Measurements from ENCODE around the gene ME1.

DNA sequence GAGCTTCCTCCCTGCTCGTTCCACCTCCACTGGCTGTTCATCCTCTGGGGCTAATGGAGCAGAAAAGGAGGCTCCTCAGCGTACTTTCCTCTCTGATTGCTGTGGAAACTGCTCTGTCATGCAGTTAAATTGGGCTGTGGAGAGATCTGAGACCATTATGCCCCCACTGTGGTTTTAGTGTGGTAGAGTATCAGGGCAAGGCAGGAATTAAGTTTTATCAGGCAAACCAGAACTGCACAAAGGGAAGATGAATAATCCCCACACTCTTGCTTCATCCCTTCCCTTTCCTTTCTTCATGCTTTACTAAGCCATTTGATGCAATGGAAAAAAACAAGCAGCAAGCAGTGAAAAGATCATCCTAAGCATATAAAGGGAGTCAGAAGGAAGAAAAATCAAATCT, 11.9 kb upstream of the ME1 start:
- TF ChIP-seq CTCF (conservative IDR thresholded peaks at IDR 0.05 in 1 of 2, IDR thresholded peaks at IDR 0.05 in 1 of 2; ENCODE audit: extremely low read depth in 1 of 2, insufficient read depth in 1 of 2, low read depth in 1 of 2, low read length in 2 of 2) (no peak), EZH2 (IDR thresholded peaks at IDR 0.05; ENCODE audit: borderline replicate concordance, low read length) (no peak)

Measured in mammary epithelial cell (primary cell).